OCI-LY1 (cell line): ENCODE results near the gene KLF11.

Source experiments
- H2AFZ ChIP-seq: fragments of 200-600 bp; sonication (generic), shearing (Covaris generic); 2 replicates; pipeline ENCODE4 v1.6.0; 2014; ENCODE audit warnings: antibody characterized with exemption, mild to moderate bottlenecking, low read length
- H3F3A ChIP-seq: fragments of 200-600 bp; sonication (generic), shearing (Covaris generic); 2 replicates; pipeline ENCODE4 v1.6.0; 2014; ENCODE audit warnings: mild to moderate bottlenecking, antibody characterized with exemption, low read length, moderate library complexity; ENCODE audit not compliant: insufficient read depth
- H3K27ac ChIP-seq: fragments of 200-600 bp; sonication (generic); 2 replicates; pipeline ENCODE4 v1.5.1; 2014; ENCODE audit warnings: low read length, mixed run types, mild to moderate bottlenecking, low read depth; ENCODE audit not compliant: poor library complexity, severe bottlenecking
- H3K27me3 ChIP-seq: fragments of 200-600 bp; sonication (generic); 2 replicates; pipeline ENCODE4 v1.6.0; 2014; ENCODE audit warnings: antibody characterized with exemption, mild to moderate bottlenecking, low read length, moderate library complexity; ENCODE audit not compliant: insufficient read depth
- H3K36me3 ChIP-seq: fragments of 200-600 bp; sonication (generic); 2 replicates; pipeline ENCODE4 v1.6.1; 2014; ENCODE audit warnings: mild to moderate bottlenecking, antibody characterized with exemption, low read length, moderate library complexity, mixed read lengths; ENCODE audit not compliant: insufficient read depth
- H3K4me1 ChIP-seq: fragments of 200-600 bp; sonication (generic); 2 replicates; pipeline ENCODE4 v1.5.1; 2014; ENCODE audit warnings: mild to moderate bottlenecking, low read length, moderate library complexity; ENCODE audit not compliant: insufficient read depth, severe bottlenecking
- H3K4me2 ChIP-seq: fragments of 200-600 bp; sonication (generic), shearing (Covaris generic); 2 replicates; pipeline ENCODE4 v1.6.1; 2014; ENCODE audit warnings: low read length
- H3K4me3 ChIP-seq: fragments of 200-600 bp; sonication (generic); 2 replicates; pipeline ENCODE4 v1.5.1; 2014; ENCODE audit warnings: low read length, low read depth, mild to moderate bottlenecking, mixed read lengths; ENCODE audit not compliant: poor library complexity, severe bottlenecking
- H3K79me2 ChIP-seq: fragments of 200-600 bp; shearing (Covaris generic); 2 replicates; pipeline ENCODE4 v1.6.1; 2016; ENCODE audit warnings: mixed run types, low read length, mixed read lengths; ENCODE audit not compliant: insufficient read depth
- H3K9ac ChIP-seq: fragments of 200-600 bp; sonication (generic), shearing (Covaris generic); 2 replicates; pipeline ENCODE4 v1.6.1; 2014; ENCODE audit warnings: mild to moderate bottlenecking, low read length, mixed read lengths
- H3K9me2 ChIP-seq: fragments of 200-600 bp; sonication (generic), shearing (Covaris generic); 2 replicates; pipeline ENCODE4 v1.6.1; 2014; ENCODE audit warnings: low read depth, mild to moderate bottlenecking, low read length, mixed read lengths
- H3K9me3 ChIP-seq: fragments of 200-600 bp; shearing (Covaris generic); 2 replicates; pipeline ENCODE4 v1.6.1; 2014; ENCODE audit warnings: low read length, mixed read lengths
- H4K20me1 ChIP-seq: fragments of 200-600 bp; sonication (generic), shearing (Covaris generic); 2 replicates; pipeline ENCODE4 v1.6.0; 2016; ENCODE audit warnings: mild to moderate bottlenecking, low read length; ENCODE audit not compliant: insufficient read depth
- EZH2 ChIP-seq: fragments of 200-600 bp; sonication (generic), shearing (Covaris generic); IDR thresholded peaks from 2 replicates; pipeline ENCODE4 v1.8.0; 2017; ENCODE audit warnings: borderline replicate concordance, mixed run types, mild to moderate bottlenecking, antibody characterized with exemption, low read length, moderate library complexity, mixed read lengths
- TF ChIP-seq, protein P1 (sequence below): fragments of 200-600 bp; sonication (generic), shearing (Covaris generic); IDR thresholded peaks from 2 replicates; pipeline ENCODE4 v1.5.1; 2017; ENCODE audit warnings: mild to moderate bottlenecking, antibody characterized with exemption, low read length, moderate library complexity, mixed read lengths

KLF11 gene

DNA sequence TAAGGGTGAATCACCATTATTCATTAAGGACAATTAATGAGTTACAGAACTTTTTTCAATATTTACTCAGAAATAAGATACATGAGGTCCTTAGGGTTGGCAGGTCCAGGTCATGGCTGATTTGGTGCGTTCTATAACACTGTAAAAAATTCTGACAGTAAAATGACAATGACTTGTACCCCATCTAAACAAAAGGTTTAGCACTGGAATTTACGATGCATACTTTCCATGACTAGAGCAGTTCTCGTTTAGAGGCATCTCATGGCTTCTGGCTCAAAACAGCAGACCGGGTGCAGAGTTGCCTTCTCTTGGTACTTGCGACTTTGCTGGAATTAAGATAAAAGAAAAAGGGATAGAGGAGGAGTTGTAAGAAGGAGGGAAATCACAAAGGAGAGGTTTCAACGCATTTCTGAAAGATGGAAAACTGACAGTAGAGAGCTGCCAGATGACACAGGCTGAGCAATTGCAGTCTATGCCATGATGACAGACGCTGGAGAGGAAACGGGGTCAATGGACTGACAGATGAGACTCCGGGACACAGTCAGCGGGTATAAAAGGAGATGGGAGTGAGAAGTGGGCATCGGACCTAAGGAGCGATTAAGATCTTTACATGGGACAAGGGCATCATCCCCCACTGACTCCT is 41.0 kb downstream of the KLF11 start:
- H3F3A ChIP-seq, result no peaks in the 10 kb centered on the region
- H3K36me3 ChIP-seq, result no peaks in the 10 kb centered on the region
- no peaks in the 10 kb centered on the region for H3K9me3 ChIP-seq
- H3K4me1 ChIP-seq, result peaks cover 35% of the 10 kb centered on the region
- peaks cover 8% of the 10 kb centered on the region; the same call in 1 of the 2 replicates for H3K27me3 ChIP-seq
- H2AFZ ChIP-seq, result no peak overlapping the region
- TF ChIP-seq EZH2, result no peak
- TF ChIP-seq, protein P1, sequence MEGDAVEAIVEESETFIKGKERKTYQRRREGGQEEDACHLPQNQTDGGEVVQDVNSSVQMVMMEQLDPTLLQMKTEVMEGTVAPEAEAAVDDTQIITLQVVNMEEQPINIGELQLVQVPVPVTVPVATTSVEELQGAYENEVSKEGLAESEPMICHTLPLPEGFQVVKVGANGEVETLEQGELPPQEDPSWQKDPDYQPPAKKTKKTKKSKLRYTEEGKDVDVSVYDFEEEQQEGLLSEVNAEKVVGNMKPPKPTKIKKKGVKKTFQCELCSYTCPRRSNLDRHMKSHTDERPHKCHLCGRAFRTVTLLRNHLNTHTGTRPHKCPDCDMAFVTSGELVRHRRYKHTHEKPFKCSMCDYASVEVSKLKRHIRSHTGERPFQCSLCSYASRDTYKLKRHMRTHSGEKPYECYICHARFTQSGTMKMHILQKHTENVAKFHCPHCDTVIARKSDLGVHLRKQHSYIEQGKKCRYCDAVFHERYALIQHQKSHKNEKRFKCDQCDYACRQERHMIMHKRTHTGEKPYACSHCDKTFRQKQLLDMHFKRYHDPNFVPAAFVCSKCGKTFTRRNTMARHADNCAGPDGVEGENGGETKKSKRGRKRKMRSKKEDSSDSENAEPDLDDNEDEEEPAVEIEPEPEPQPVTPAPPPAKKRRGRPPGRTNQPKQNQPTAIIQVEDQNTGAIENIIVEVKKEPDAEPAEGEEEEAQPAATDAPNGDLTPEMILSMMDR, result no peak
- H3K79me2 ChIP-seq, result no peaks in the 10 kb centered on the region
- no peaks in the 10 kb centered on the region for H4K20me1 ChIP-seq
- no peak overlapping the region for H3K27ac ChIP-seq
- H3K4me2 ChIP-seq, result no peak overlapping the region
- H3K4me3 ChIP-seq, result no peak overlapping the region
- H3K9ac ChIP-seq, result no peak overlapping the region
- no peaks in the 10 kb centered on the region for H3K9me2 ChIP-seq

DNA sequence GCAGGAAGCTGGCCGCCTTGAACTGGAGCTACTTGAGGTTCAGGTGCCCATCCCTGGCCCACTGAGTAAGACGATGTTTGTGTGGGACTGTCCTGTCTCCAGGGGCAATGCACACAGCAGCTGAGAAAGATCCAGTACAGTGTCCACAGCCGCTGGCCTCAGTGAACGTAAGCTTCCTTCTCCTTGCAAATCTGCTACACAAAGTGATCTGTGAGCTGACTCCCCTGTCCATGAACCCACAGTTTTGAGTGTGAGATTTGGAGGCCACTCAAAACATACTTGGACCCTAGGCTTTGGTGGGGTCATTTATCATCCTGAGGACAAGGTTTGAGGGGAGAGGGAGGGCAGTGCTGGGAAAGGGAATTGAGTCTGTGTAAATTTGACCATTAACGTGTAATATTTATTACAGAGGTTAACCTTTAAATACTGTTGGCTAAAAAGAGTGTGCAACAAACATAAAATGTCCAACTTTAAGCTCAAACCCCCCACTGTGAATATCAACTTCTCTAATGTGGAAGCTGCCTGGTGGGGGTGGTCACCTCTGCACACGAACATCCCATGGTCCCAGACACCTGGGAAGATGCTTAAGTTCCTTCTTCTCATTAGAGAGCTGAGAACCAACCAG is 41.8 kb downstream of the KLF11 start:
- no peaks in the 10 kb centered on the region for H3K9me2 ChIP-seq
- no peak overlapping the region for H3K9ac ChIP-seq
- no peaks in the 10 kb centered on the region for H3K36me3 ChIP-seq
- H3K27me3 ChIP-seq, result peaks cover 8% of the 10 kb centered on the region; the same call in 1 of the 2 replicates
- no peak overlapping the region for H3K4me2 ChIP-seq
- no peak overlapping the region for H2AFZ ChIP-seq
- H3K9me3 ChIP-seq, result no peaks in the 10 kb centered on the region
- TF ChIP-seq, protein P1, result no peak
- TF ChIP-seq EZH2, result no peak
- H3K4me3 ChIP-seq, result no peak overlapping the region
- H3F3A ChIP-seq, result no peaks in the 10 kb centered on the region
- H4K20me1 ChIP-seq, result no peaks in the 10 kb centered on the region
- H3K79me2 ChIP-seq, result no peaks in the 10 kb centered on the region
- peaks cover 35% of the 10 kb centered on the region for H3K4me1 ChIP-seq
- H3K27ac ChIP-seq, result no peak overlapping the region

DNA sequence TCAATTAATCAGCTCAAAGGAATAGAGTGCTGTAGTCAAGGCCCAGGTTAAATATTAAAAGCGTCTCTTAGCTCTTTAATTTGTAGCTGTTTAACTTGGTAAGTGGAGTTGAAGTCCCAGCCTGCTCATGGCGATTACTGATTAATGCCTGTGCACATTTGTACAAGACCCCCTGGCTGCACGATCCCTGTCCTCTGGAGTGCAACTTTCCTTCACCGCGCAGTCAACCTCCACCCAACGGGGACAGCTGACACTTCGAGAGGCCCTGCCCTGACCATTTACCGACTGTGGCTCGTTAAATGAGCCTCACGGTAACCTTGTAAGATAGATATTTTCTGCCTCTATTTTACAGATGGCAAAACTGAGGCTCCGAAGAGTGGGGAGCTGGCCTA is 42.3 kb downstream of the KLF11 start:
- no peak overlapping the region for H3K4me2 ChIP-seq
- no peak overlapping the region for H3K27ac ChIP-seq
- H3K36me3 ChIP-seq, result no peaks in the 10 kb centered on the region
- no peaks in the 10 kb centered on the region for H4K20me1 ChIP-seq
- no peak for TF ChIP-seq EZH2
- TF ChIP-seq, protein P1, result no peak
- no peak overlapping the region for H2AFZ ChIP-seq
- no peaks in the 10 kb centered on the region for H3F3A ChIP-seq
- no peak overlapping the region for H3K9ac ChIP-seq
- H3K4me3 ChIP-seq, result no peak overlapping the region
- no peaks in the 10 kb centered on the region for H3K9me2 ChIP-seq
- H3K4me1 ChIP-seq, result peaks cover 31% of the 10 kb centered on the region
- H3K27me3 ChIP-seq, result peaks cover 8% of the 10 kb centered on the region; the same call in 1 of the 2 replicates
- H3K79me2 ChIP-seq, result no peaks in the 10 kb centered on the region
- no peaks in the 10 kb centered on the region for H3K9me3 ChIP-seq
